SK-N-SH (cell line): ENCODE measurements around the gene TMTC4. TPM values are rescaled to one million over a fixed set of nuclear protein-coding genes. Genes with fewer than 3 reads are reported as not detected.

Experiments used
- CTCF ChIA-PET: fragments of 300-600, 350-600 bp; formaldehyde crosslinking; extraction: SDS; loops from one replicate; lab custom pipeline; 2021; lab: Yijun Ruan, JAX
- POLR2A ChIA-PET: fragments of 350-600 bp; sonication (Branson Sonifier 250); formaldehyde crosslinking; extraction: SDS; loops from one replicate; lab custom pipeline; 2020; ENCODE audit warnings: antibody characterized with exemption, inconsistent platforms; lab: Yijun Ruan, JAX
- DNase-seq: peaks from one replicate; pipeline ENCODE4 v3.0.0; 2012
- H2AFZ ChIP-seq: fragments of 200-600 bp; sonication (generic); 2 replicates; pipeline ENCODE4 v1.8.1; 2016; ENCODE audit warnings: antibody characterized with exemption, mild to moderate bottlenecking, low read depth
- H3F3A ChIP-seq: fragments of 200-600 bp; sonication (generic); replicated peaks from 2 replicates; pipeline ENCODE3; 2016; ENCODE audit warnings: antibody characterized with exemption, mild to moderate bottlenecking; ENCODE audit not compliant: insufficient read depth
- H3K27ac ChIP-seq, 2 experiments: fragments of 200-500 bp in 1 of 2; fragments of 200-600 bp in 1 of 2; sonication (Bioruptor generic) in 1 of 2; sonication (generic), shearing (Covaris generic) in 1 of 2; 2 replicates each; pipeline versions ENCODE4 v1.5.1 to v1.6.1; 2014 to 2016; ENCODE audit warnings: low read depth in 2 of 2, inconsistent platforms in 1 of 2, low read length in 1 of 2, mild to moderate bottlenecking in 1 of 2, mixed read lengths in 1 of 2
- H3K27me3 ChIP-seq: fragments of 200-600 bp; sonication (generic), shearing (Covaris generic); 2 replicates; pipeline ENCODE4 v1.6.1; 2016; ENCODE audit warnings: mixed run types; ENCODE audit not compliant: insufficient read depth
- H3K36me3 ChIP-seq, 2 experiments: fragments of 200-500 bp in 1 of 2; fragments of 200-600 bp in 1 of 2; sonication (Bioruptor generic) in 1 of 2; sonication (generic) in 1 of 2; replicated peaks in 1 of 2; 2 replicates each; pipeline versions ENCODE3 to v1.5.1; 2014 to 2016; ENCODE audit warnings: low read length in 1 of 2, mild to moderate bottlenecking in 1 of 2; ENCODE audit not compliant: insufficient read depth in 2 of 2, control insufficient read depth in 1 of 2
- H3K4me1 ChIP-seq, 2 experiments: fragments of 200-500 bp in 1 of 2; fragments of 200-600 bp in 1 of 2; sonication (Bioruptor generic) in 1 of 2; sonication (generic), shearing (Covaris generic) in 1 of 2; 2 replicates each; pipeline versions ENCODE4 v1.5.1 to v1.6.1; 2014 to 2016; ENCODE audit warnings: low read depth in 1 of 2, low read length in 1 of 2, mixed run types in 1 of 2; ENCODE audit not compliant: insufficient read depth in 2 of 2, control insufficient read depth in 1 of 2
- H3K4me2 ChIP-seq: fragments of 200-600 bp; sonication (generic), shearing (Covaris generic); 2 replicates; pipeline ENCODE4 v1.6.1; 2017; ENCODE audit warnings: mixed run types
- H3K4me3 ChIP-seq, 2 experiments: fragments of 200-500 bp in 1 of 2; fragments of 200-600 bp in 1 of 2; sonication (Bioruptor generic) in 1 of 2; sonication (generic), shearing (Covaris generic) in 1 of 2; 2 replicates each; pipeline versions ENCODE4 v1.5.1 to v1.8.1; 2014 to 2016; ENCODE audit warnings: low read depth in 2 of 2, inconsistent platforms in 1 of 2, low read length in 1 of 2, mild to moderate bottlenecking in 1 of 2, mixed read lengths in 1 of 2, moderate library complexity in 1 of 2
- H3K79me2 ChIP-seq: fragments of 200-600 bp; sonication (generic); 2 replicates; pipeline ENCODE4 v1.8.1; 2017; ENCODE audit warnings: mild to moderate bottlenecking; ENCODE audit not compliant: insufficient read depth
- H3K9ac ChIP-seq: fragments of 200-600 bp; sonication (generic); 2 replicates; pipeline ENCODE4 v1.6.1; 2017; ENCODE audit warnings: mixed run types
- H3K9me2 ChIP-seq: fragments of 200-600 bp; sonication (generic); 2 replicates; pipeline ENCODE4 v1.6.1; 2017; ENCODE audit warnings: mixed run types
- H3K9me3 ChIP-seq: fragments of 200-600 bp; sonication (generic); 2 replicates; pipeline ENCODE4 v1.6.1; 2017; ENCODE audit warnings: mixed run types, mild to moderate bottlenecking, moderate library complexity
- H4K20me1 ChIP-seq: fragments of 200-600 bp; sonication (generic); 2 replicates; pipeline ENCODE4 v1.6.1; 2017; ENCODE audit warnings: mild to moderate bottlenecking, mixed run types; ENCODE audit not compliant: insufficient read depth
- CHD2 ChIP-seq: fragments of 150-350 bp; IDR thresholded peaks from 2 replicates; pipeline ENCODE4 v1.6.1; 2018; ENCODE audit warnings: low read length; ENCODE audit not compliant: partially characterized antibody
- CTCF ChIP-seq: fragments of 200-600 bp; sonication (generic); IDR thresholded peaks from 2 replicates; pipeline ENCODE4 v1.6.1; 2017; ENCODE audit warnings: antibody characterized with exemption, mild to moderate bottlenecking, moderate library complexity
- ELF1 ChIP-seq: IDR thresholded peaks from 2 replicates; pipeline ENCODE4 v1.4.0; 2012
- EP300 ChIP-seq, 2 experiments: IDR thresholded peaks; 2 replicates each; pipeline versions ENCODE4 v1.4.0 to v1.6.1; 2012; ENCODE audit warnings: borderline replicate concordance in 1 of 2, low read depth in 1 of 2, low read length in 1 of 2
- EZH2phosphoT487 ChIP-seq: fragments of 200-600 bp; sonication (generic); IDR thresholded peaks from 2 replicates; pipeline ENCODE4 v1.6.1; 2017; ENCODE audit warnings: low read depth, mixed run types, mild to moderate bottlenecking, antibody characterized with exemption, moderate library complexity, borderline replicate concordance
- FOSL2 ChIP-seq: IDR thresholded peaks from 2 replicates; pipeline ENCODE4 v1.4.0; 2012; ENCODE audit warnings: low read depth, mild to moderate bottlenecking, moderate library complexity, borderline replicate concordance
- FOXJ3 ChIP-seq: sonication (generic); formaldehyde crosslinking; IDR thresholded peaks from 2 replicates; pipeline ENCODE4 v1.5.1; 2020; ENCODE audit warnings: mild to moderate bottlenecking, missing genetic modification reagents
- GABPA ChIP-seq: IDR thresholded peaks from 2 replicates; pipeline ENCODE4 v1.4.0; 2012; ENCODE audit warnings: low read depth, mild to moderate bottlenecking
- GATA2 ChIP-seq: sonication (generic); formaldehyde crosslinking; IDR thresholded peaks from 2 replicates; pipeline ENCODE4 v1.5.0; 2020; ENCODE audit warnings: mild to moderate bottlenecking, missing genetic modification reagents
- MAX ChIP-seq: IDR thresholded peaks from 2 replicates; pipeline ENCODE4 v1.4.0; 2012; ENCODE audit warnings: low read depth
- MEF2A ChIP-seq: IDR thresholded peaks from 2 replicates; pipeline ENCODE4 v1.4.0; 2012; ENCODE audit warnings: low read depth, borderline replicate concordance
- NRF1 ChIP-seq: IDR thresholded peaks from 2 replicates; pipeline ENCODE4 v1.6.1; 2012; ENCODE audit warnings: low read depth, mild to moderate bottlenecking, low read length
- RCOR1 ChIP-seq: fragments of 150-350 bp; IDR thresholded peaks from 2 replicates; pipeline ENCODE4 v1.6.1; 2017; ENCODE audit warnings: antibody characterized with exemption, low read length
- RXRA ChIP-seq: IDR thresholded peaks from 2 replicates; pipeline ENCODE4 v1.4.0; 2012; ENCODE audit warnings: low read depth, mild to moderate bottlenecking, borderline replicate concordance
- TAF1 ChIP-seq: IDR thresholded peaks from 2 replicates; pipeline ENCODE4 v1.6.1; 2012; ENCODE audit warnings: low read depth, mild to moderate bottlenecking, low read length, moderate library complexity, borderline replicate concordance
- TCF12 ChIP-seq: IDR thresholded peaks from 2 replicates; pipeline ENCODE4 v1.4.0; 2012
- TEAD4 ChIP-seq: IDR thresholded peaks from 2 replicates; pipeline ENCODE4 v1.4.0; 2012; ENCODE audit warnings: mild to moderate bottlenecking, borderline replicate concordance; ENCODE audit not compliant: insufficient read depth
- USF1 ChIP-seq: IDR thresholded peaks from 2 replicates; pipeline ENCODE4 v1.4.0; 2012; ENCODE audit warnings: low read depth, borderline replicate concordance
- YY1 ChIP-seq: IDR thresholded peaks from 2 replicates; pipeline ENCODE4 v1.4.0; 2012; ENCODE audit warnings: low read depth, mild to moderate bottlenecking
- WGBS: methylation state at CpG from one replicate; pipeline ENCODE4 v1.1.6; 2017; ENCODE audit warnings: low lambda C conversion rate; 5-methylcytosine and 5-hydroxymethylcytosine counted together
- polyA plus RNA-seq, 3 experiments: library from polyadenylated mRNA; depleted of rRNA; stranded (reverse); fragments of >200 nt; gene quantifications; 2 replicates each; pipeline ENCODE4 v1.2.3, GENCODE V29; 2012
- TF ChIP-seq, protein P1 (sequence below): IDR thresholded peaks from 2 replicates; pipeline ENCODE4; 2012

TMTC4 gene
- polyA plus RNA-seq, 1 of the 3 experiments (the other 2 are of a cell fraction), result 22.3 TPM

- POLR2A ChIA-PET, result no interaction called here
- 84% methylated on average over 5 of the region's 5 CpGs for WGBS
Observed at GRCh38 chr13:100637796-100638195, 36.8 kb downstream of the TMTC4 start.

GRCh38 chr13:100637380-100637779 lies 37.2 kb downstream of the TMTC4 start:
- no peak overlapping the region for H3K4me2 ChIP-seq
- no peak overlapping the region for H2AFZ ChIP-seq
- H3K79me2 ChIP-seq, result no peaks in the 10 kb centered on the region
- H3K27me3 ChIP-seq, result no peaks in the 10 kb centered on the region
- peaks cover 40 to 60% of the 10 kb centered on the region in 2 experiments for H3K36me3 ChIP-seq
- no peak overlapping the region for H3K4me3 ChIP-seq
- no peak for DNase-seq
- CTCF ChIA-PET, result interaction anchor here (1.0 to 1.4 kb wide), 2 partner anchors 8 to 65 kb away, joined by 3 to 6 read pairs; no protein-coding TSS in a partner anchor
- H4K20me1 ChIP-seq, result no peaks in the 10 kb centered on the region
- WGBS, result 96% methylated on average over 11 of the region's 16 CpGs
- POLR2A ChIA-PET, result no interaction called here
- H3K9me2 ChIP-seq, result no peaks in the 10 kb centered on the region
- H3F3A ChIP-seq, result no peaks in the 10 kb centered on the region
- H3K4me1 ChIP-seq, result no peaks in the 10 kb centered on the region
- no peak overlapping the region for H3K27ac ChIP-seq
- H3K9ac ChIP-seq, result no peak overlapping the region
- H3K9me3 ChIP-seq, result no peaks in the 10 kb centered on the region
- TF ChIP-seq FOXJ3 (CRISPR knock-in tag) (no peak), TAF1 (no peak), TEAD4 (no peak), RXRA (no peak), FOSL2 (no peak), ELF1 (no peak), RCOR1 (no peak), EP300 (IDR thresholded peaks at IDR 0.05; ENCODE audit: borderline replicate concordance in 1 of 2, low read depth in 1 of 2, low read length in 1 of 2) (no peak), NRF1 (no peak), EZH2phosphoT487 (no peak), YY1 (no peak), MAX (no peak), CHD2 (no peak), TCF12 (no peak), USF1 (no peak)
- TF ChIP-seq, protein P1, sequence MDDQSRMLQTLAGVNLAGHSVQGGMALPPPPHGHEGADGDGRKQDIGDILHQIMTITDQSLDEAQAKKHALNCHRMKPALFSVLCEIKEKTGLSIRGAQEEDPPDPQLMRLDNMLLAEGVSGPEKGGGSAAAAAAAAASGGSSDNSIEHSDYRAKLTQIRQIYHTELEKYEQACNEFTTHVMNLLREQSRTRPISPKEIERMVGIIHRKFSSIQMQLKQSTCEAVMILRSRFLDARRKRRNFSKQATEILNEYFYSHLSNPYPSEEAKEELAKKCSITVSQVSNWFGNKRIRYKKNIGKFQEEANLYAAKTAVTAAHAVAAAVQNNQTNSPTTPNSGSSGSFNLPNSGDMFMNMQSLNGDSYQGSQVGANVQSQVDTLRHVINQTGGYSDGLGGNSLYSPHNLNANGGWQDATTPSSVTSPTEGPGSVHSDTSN, result no peak

More at GRCh38 chr13:100637796-100638195, 36.8 kb downstream of the TMTC4 start:
- no peaks in the 10 kb centered on the region for H3F3A ChIP-seq
- H3K9me2 ChIP-seq, result no peaks in the 10 kb centered on the region
- no peaks in the 10 kb centered on the region for H3K9me3 ChIP-seq
- H4K20me1 ChIP-seq, result no peaks in the 10 kb centered on the region
- no peak overlapping the region for H2AFZ ChIP-seq
- no peaks in the 10 kb centered on the region for H3K4me1 ChIP-seq
- peaks cover 40 to 61% of the 10 kb centered on the region in 2 experiments for H3K36me3 ChIP-seq
- CTCF ChIA-PET, result interaction anchor here (1.0 to 1.9 kb wide), 3 partner anchors 8 to 65 kb away, joined by 3 to 6 read pairs (median 6); no protein-coding TSS in a partner anchor
- TF ChIP-seq ELF1, result no peak
- no peak for TF ChIP-seq GABPA
- TF ChIP-seq TEAD4, result no peak
- no peak for TF ChIP-seq USF1
- TF ChIP-seq MEF2A, result no peak
- TF ChIP-seq GATA2 (CRISPR knock-in tag), result no peak
- TF ChIP-seq CTCF, result no peak
- DNase-seq, result no peak
- no peak overlapping the region for H3K4me3 ChIP-seq
- no peak overlapping the region for H3K27ac ChIP-seq
- H3K9ac ChIP-seq, result no peak overlapping the region
- H3K4me2 ChIP-seq, result no peak overlapping the region
- no peaks in the 10 kb centered on the region for H3K79me2 ChIP-seq
- H3K27me3 ChIP-seq, result no peaks in the 10 kb centered on the region
